Measurements from ENCODE around the gene MAP3K19.

The MAP3K19 gene

GRCh38 chr2:134957477-134957876 is 89.8 kb downstream of the MAP3K19 start:
- peaks cover 3% of the 10 kb centered on the region for H3K36me3 ChIP-seq (ENCODE audit: control insufficient read depth, insufficient read depth, low read length)
- no CpG with 5 or more reads among the region's 5 CpGs for WGBS (ENCODE audit: extremely low coverage, insufficient coverage, low lambda C conversion rate)

DNA sequence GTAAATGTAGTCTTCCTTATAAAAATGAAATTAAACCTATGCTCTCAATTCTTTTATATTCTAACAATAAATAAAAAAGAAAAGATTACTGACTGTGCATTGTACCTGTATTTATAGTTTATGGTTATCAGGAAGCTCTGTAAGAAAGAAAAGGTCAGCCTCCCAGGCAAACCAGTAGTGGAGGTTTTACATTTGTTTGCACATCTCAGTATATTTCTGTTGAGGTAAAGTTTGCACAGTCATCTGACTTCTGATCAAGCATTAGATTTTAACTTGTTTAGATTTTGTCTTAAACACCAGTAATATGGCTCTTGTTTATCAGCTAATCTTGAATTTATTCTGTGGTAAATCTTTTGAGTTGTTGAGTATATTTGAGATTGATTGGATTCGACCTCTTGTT is 91.5 kb downstream of the MAP3K19 start:
- Histone ChIP-seq H2BK120ac (ENCODE audit: low read depth, low read length) (no peak overlapping the region), H3K36me3 (ENCODE audit: control insufficient read depth, insufficient read depth, low read length) (peaks cover 3% of the 10 kb centered on the region), H3K4me3 (ENCODE audit: low read length) (no peak overlapping the region), H3K27me3 (ENCODE audit: insufficient read depth, low read length, poor library complexity) (no peaks in the 10 kb centered on the region), H4K5ac (ENCODE audit: low read length) (no peak overlapping the region), H2AK5ac (ENCODE audit: low read length) (no peak overlapping the region), H3K4ac (ENCODE audit: low read depth, low read length) (no peak overlapping the region), H3K79me2 (ENCODE audit: control insufficient read depth, insufficient read depth, low read length) (peaks cover 2% of the 10 kb centered on the region), H3K9ac (ENCODE audit: low read length) (no peak overlapping the region), H3K79me1 (ENCODE audit: low read length) (peaks cover 2% of the 10 kb centered on the region), H4K8ac (ENCODE audit: low read depth, low read length) (no peak overlapping the region), H3K23ac (ENCODE audit: low read length) (no peak overlapping the region), H3K4me1 (ENCODE audit: control insufficient read depth, low read depth, low read length) (no peaks in the 10 kb centered on the region), H2BK15ac (replicated peaks; ENCODE audit: low read depth) (no peak overlapping the region), H2BK5ac (ENCODE audit: low read length) (no peak overlapping the region), H3K27ac (ENCODE audit: low read depth, low read length) (no peak overlapping the region), H3K4me2 (ENCODE audit: low read length) (no peak overlapping the region), H3K56ac (ENCODE audit: low read length) (no peak overlapping the region), H3K18ac (ENCODE audit: low read length) (no peak overlapping the region)
- DNase-seq = no peak
- WGBS (ENCODE audit: extremely low coverage, insufficient coverage, low lambda C conversion rate) = no CpG with 5 or more reads among the region's 1 CpG

More at GRCh38 chr2:134957477-134957876, 89.8 kb downstream of the MAP3K19 start:
- Histone ChIP-seq H3K4me3 (ENCODE audit: low read length) (no peak overlapping the region), H3K56ac (ENCODE audit: low read length) (no peak overlapping the region), H3K4me1 (ENCODE audit: control insufficient read depth, low read depth, low read length) (no peaks in the 10 kb centered on the region), H3K9ac (ENCODE audit: low read length) (no peak overlapping the region), H3K18ac (ENCODE audit: low read length) (no peak overlapping the region), H3K27me3 (ENCODE audit: insufficient read depth, low read length, poor library complexity) (no peaks in the 10 kb centered on the region), H2BK5ac (ENCODE audit: low read length) (no peak overlapping the region), H2BK15ac (replicated peaks; ENCODE audit: low read depth) (no peak overlapping the region), H4K5ac (ENCODE audit: low read length) (no peak overlapping the region), H3K79me1 (ENCODE audit: low read length) (peaks cover 2% of the 10 kb centered on the region), H3K4ac (ENCODE audit: low read depth, low read length) (no peak overlapping the region), H3K23ac (ENCODE audit: low read length) (no peak overlapping the region), H3K79me2 (ENCODE audit: control insufficient read depth, insufficient read depth, low read length) (peaks cover 2% of the 10 kb centered on the region), H4K8ac (ENCODE audit: low read depth, low read length) (no peak overlapping the region), H2AK5ac (ENCODE audit: low read length) (no peak overlapping the region), H2BK120ac (ENCODE audit: low read depth, low read length) (no peak overlapping the region), H3K27ac (ENCODE audit: low read depth, low read length) (no peak overlapping the region), H3K4me2 (ENCODE audit: low read length) (no peak overlapping the region)
- no peak for DNase-seq

GRCh38 chr2:134954065-134954464 is 93.2 kb downstream of the MAP3K19 start:
- Histone ChIP-seq H3K4me3 (ENCODE audit: low read length) (no peak overlapping the region), H2BK15ac (replicated peaks; ENCODE audit: low read depth) (no peak overlapping the region), H3K56ac (ENCODE audit: low read length) (no peak overlapping the region), H2BK5ac (ENCODE audit: low read length) (no peak overlapping the region), H3K27ac (ENCODE audit: low read depth, low read length) (no peak overlapping the region), H3K23ac (ENCODE audit: low read length) (no peak overlapping the region), H3K4me1 (ENCODE audit: control insufficient read depth, low read depth, low read length) (no peaks in the 10 kb centered on the region), H2AK5ac (ENCODE audit: low read length) (no peak overlapping the region), H3K79me2 (ENCODE audit: control insufficient read depth, insufficient read depth, low read length) (peaks cover 2% of the 10 kb centered on the region), H3K18ac (ENCODE audit: low read length) (no peak overlapping the region), H3K4ac (ENCODE audit: low read depth, low read length) (no peak overlapping the region), H3K79me1 (ENCODE audit: low read length) (peaks cover 2% of the 10 kb centered on the region), H2BK120ac (ENCODE audit: low read depth, low read length) (no peak overlapping the region), H4K8ac (ENCODE audit: low read depth, low read length) (no peak overlapping the region), H3K27me3 (ENCODE audit: insufficient read depth, low read length, poor library complexity) (no peaks in the 10 kb centered on the region), H4K5ac (ENCODE audit: low read length) (no peak overlapping the region), H3K36me3 (ENCODE audit: control insufficient read depth, insufficient read depth, low read length) (peaks cover 3% of the 10 kb centered on the region), H3K4me2 (ENCODE audit: low read length) (no peak overlapping the region), H3K9ac (ENCODE audit: low read length) (no peak overlapping the region)
- no peak for DNase-seq
- no CpG with 5 or more reads among the region's 5 CpGs for WGBS (ENCODE audit: extremely low coverage, insufficient coverage, low lambda C conversion rate)

- H3K4me3 ChIP-seq (ENCODE audit: low read length) = no peak overlapping the region
- H2BK5ac ChIP-seq (ENCODE audit: low read length) = no peak overlapping the region
- H3K23ac ChIP-seq (ENCODE audit: low read length) = no peak overlapping the region
- H3K27me3 ChIP-seq (ENCODE audit: insufficient read depth, low read length, poor library complexity) = no peaks in the 10 kb centered on the region
- H2AK5ac ChIP-seq (ENCODE audit: low read length) = no peak overlapping the region
- no peak overlapping the region for H4K8ac ChIP-seq (ENCODE audit: low read depth, low read length)
- peaks cover 3% of the 10 kb centered on the region for H3K36me3 ChIP-seq (ENCODE audit: control insufficient read depth, insufficient read depth, low read length)
- H3K18ac ChIP-seq (ENCODE audit: low read length) = no peak overlapping the region
- H3K9ac ChIP-seq (ENCODE audit: low read length) = no peak overlapping the region
- H3K4me1 ChIP-seq (ENCODE audit: control insufficient read depth, low read depth, low read length) = no peaks in the 10 kb centered on the region
- H3K79me1 ChIP-seq (ENCODE audit: low read length) = peaks cover 2% of the 10 kb centered on the region
- no peak overlapping the region for H3K4me2 ChIP-seq (ENCODE audit: low read length)
- H3K56ac ChIP-seq (ENCODE audit: low read length) = no peak overlapping the region
- no peak overlapping the region for H2BK120ac ChIP-seq (ENCODE audit: low read depth, low read length)
- no peak overlapping the region for H4K5ac ChIP-seq (ENCODE audit: low read length)
- WGBS (ENCODE audit: extremely low coverage, insufficient coverage, low lambda C conversion rate) = no CpG with 5 or more reads among the region's 3 CpGs
- no peak overlapping the region for H2BK15ac ChIP-seq (replicated peaks; ENCODE audit: low read depth)
- H3K79me2 ChIP-seq (ENCODE audit: control insufficient read depth, insufficient read depth, low read length) = peaks cover 2% of the 10 kb centered on the region
- DNase-seq = no peak
- no peak overlapping the region for H3K27ac ChIP-seq (ENCODE audit: low read depth, low read length)
- H3K4ac ChIP-seq (ENCODE audit: low read depth, low read length) = no peak overlapping the region
Measured at GRCh38 chr2:134952608-134953007, 94.6 kb downstream of the MAP3K19 start.

DNA sequence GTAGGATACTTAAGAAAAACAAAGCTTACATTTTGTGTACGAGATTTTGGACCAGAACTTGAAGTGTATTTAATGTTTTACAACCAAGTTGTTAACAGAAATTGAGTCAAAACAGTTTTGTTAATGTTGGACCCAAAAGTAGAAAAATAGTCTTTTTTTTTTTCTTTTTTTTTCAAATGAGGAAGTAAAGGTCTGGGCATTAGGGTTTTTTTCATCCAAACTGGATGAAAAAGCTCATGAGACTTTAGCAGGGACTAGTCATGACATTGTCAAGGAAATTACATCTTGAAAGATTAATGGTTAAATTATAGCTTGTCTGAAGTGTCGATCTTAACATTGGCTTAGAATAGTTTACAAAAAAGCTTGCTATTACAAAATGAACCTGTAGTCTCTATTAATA is 96.4 kb downstream of the MAP3K19 start:
- Histone ChIP-seq H3K79me2 (ENCODE audit: control insufficient read depth, insufficient read depth, low read length) (peaks cover 2% of the 10 kb centered on the region), H2BK15ac (replicated peaks; ENCODE audit: low read depth) (no peak overlapping the region), H2AK5ac (ENCODE audit: low read length) (no peak overlapping the region), H3K4me3 (ENCODE audit: low read length) (no peak overlapping the region), H2BK120ac (ENCODE audit: low read depth, low read length) (no peak overlapping the region), H3K56ac (ENCODE audit: low read length) (no peak overlapping the region), H3K4me1 (ENCODE audit: control insufficient read depth, low read depth, low read length) (no peaks in the 10 kb centered on the region), H3K27ac (ENCODE audit: low read depth, low read length) (no peak overlapping the region), H3K9ac (ENCODE audit: low read length) (no peak overlapping the region), H3K23ac (ENCODE audit: low read length) (no peak overlapping the region), H3K79me1 (ENCODE audit: low read length) (peaks cover 4% of the 10 kb centered on the region), H3K4me2 (ENCODE audit: low read length) (no peak overlapping the region), H4K5ac (ENCODE audit: low read length) (no peak overlapping the region), H2BK5ac (ENCODE audit: low read length) (no peak overlapping the region), H4K8ac (ENCODE audit: low read depth, low read length) (no peak overlapping the region), H3K18ac (ENCODE audit: low read length) (no peak overlapping the region), H3K36me3 (ENCODE audit: control insufficient read depth, insufficient read depth, low read length) (peaks cover 3% of the 10 kb centered on the region), H3K4ac (ENCODE audit: low read depth, low read length) (no peak overlapping the region), H3K27me3 (ENCODE audit: insufficient read depth, low read length, poor library complexity) (no peaks in the 10 kb centered on the region)
- DNase-seq = no peak
- no CpG with 5 or more reads among the region's 2 CpGs for WGBS (ENCODE audit: extremely low coverage, insufficient coverage, low lambda C conversion rate)

DNA sequence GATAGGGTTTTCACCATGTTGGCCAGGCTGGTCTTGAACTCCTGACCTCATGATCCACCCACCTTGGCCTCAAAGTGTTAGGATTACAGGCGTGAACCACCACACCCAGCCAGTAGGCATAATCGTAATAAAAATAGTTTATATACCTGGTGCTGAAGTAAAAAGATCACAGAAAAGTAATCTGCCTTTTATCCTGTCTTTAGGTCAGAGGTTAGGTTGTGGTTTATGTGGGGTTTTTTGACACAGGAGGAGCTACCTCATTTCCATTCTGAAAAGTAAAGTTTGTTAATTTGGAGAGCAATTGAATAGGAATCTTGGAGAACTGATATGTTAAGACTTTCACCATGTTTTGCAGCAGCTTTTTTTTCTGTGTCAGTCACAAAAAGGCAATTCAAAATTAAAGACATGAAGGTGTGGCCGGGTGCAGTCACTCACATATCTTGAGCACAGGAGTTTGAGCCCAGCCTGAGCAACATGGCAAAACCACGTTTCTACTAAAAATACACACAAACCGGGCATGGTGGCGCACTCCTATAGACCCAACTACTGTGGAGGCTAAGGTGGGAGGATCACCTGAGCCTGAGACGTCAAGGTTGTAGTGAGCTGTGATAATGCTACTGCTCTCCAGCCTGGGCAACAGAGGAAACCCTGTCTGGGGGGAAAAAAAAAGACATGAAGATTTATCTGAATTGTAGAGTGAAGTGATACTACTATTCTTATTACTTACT is 97.1 kb downstream of the MAP3K19 start:
- H2BK15ac ChIP-seq (replicated peaks; ENCODE audit: low read depth) = no peak overlapping the region
- H2AK5ac ChIP-seq (ENCODE audit: low read length) = no peak overlapping the region
- no peak overlapping the region for H4K8ac ChIP-seq (ENCODE audit: low read depth, low read length)
- H3K79me1 ChIP-seq (ENCODE audit: low read length) = peaks cover 4% of the 10 kb centered on the region
- H3K4ac ChIP-seq (ENCODE audit: low read depth, low read length) = no peak overlapping the region
- no peak overlapping the region for H3K4me3 ChIP-seq (ENCODE audit: low read length)
- H3K9ac ChIP-seq (ENCODE audit: low read length) = no peak overlapping the region
- H3K4me1 ChIP-seq (ENCODE audit: control insufficient read depth, low read depth, low read length) = no peaks in the 10 kb centered on the region
- H3K79me2 ChIP-seq (ENCODE audit: control insufficient read depth, insufficient read depth, low read length) = peaks cover 2% of the 10 kb centered on the region
- no peak overlapping the region for H4K5ac ChIP-seq (ENCODE audit: low read length)
- no peak overlapping the region for H3K23ac ChIP-seq (ENCODE audit: low read length)
- no peak for DNase-seq
- no peaks in the 10 kb centered on the region for H3K27me3 ChIP-seq (ENCODE audit: insufficient read depth, low read length, poor library complexity)
- H3K4me2 ChIP-seq (ENCODE audit: low read length) = no peak overlapping the region
- no peak overlapping the region for H3K27ac ChIP-seq (ENCODE audit: low read depth, low read length)
- WGBS (ENCODE audit: extremely low coverage, insufficient coverage, low lambda C conversion rate) = no CpG with 5 or more reads among the region's 7 CpGs
- H3K56ac ChIP-seq (ENCODE audit: low read length) = no peak overlapping the region
- no peak overlapping the region for H2BK120ac ChIP-seq (ENCODE audit: low read depth, low read length)
- H3K18ac ChIP-seq (ENCODE audit: low read length) = no peak overlapping the region
- H2BK5ac ChIP-seq (ENCODE audit: low read length) = no peak overlapping the region
- peaks cover 3% of the 10 kb centered on the region for H3K36me3 ChIP-seq (ENCODE audit: control insufficient read depth, insufficient read depth, low read length)
